Measurements from ENCODE around the gene CLASP1.

- TF ChIP-seq CTCF (IDR thresholded peaks at IDR 0.05) = no peak
- TF ChIP-seq POLR2A (IDR thresholded peaks at IDR 0.05) = no peak
Measured at GRCh38 chr2:121567452-121567851, 81.8 kb downstream of the CLASP1 start.
